HCT116 (cell line): Measurements from ENCODE around the gene NFATC1. TPM values are rescaled to one million over a fixed set of nuclear protein-coding genes. Genes with fewer than 3 reads are reported as not detected.

Source experiments
- ATAC-seq: fragments of 200-7000 bp; cut with Tn5 transposase; 2 replicates; pipeline ENCODE4 v1.9.1; 2020; ENCODE audit warnings: mild to moderate bottlenecking, moderate library complexity
- BruUV-seq: library from RNA; stranded (reverse); fragments of 400-500 nt; replicated peaks from 2 replicates; lab custom pipeline; 2021; lab: Mats Ljungman, UMichigan
- CTCF ChIA-PET: fragments of 300-600 bp; sonication (Branson Sonifier 250); formaldehyde crosslinking; loops from one replicate; lab custom pipeline; 2021; ENCODE audit warnings: antibody characterized with exemption; lab: Charles Lee
- POLR2A ChIA-PET: fragments of 300-600, 350-600 bp; sonication (Branson Sonifier 250); formaldehyde crosslinking; loops from one replicate; lab custom pipeline; 2021; ENCODE audit warnings: antibody characterized with exemption; lab: Charles Lee
- RAD21 ChIA-PET, 2 experiments: fragments of 300-600 bp; sonication (Branson Sonifier 250); formaldehyde crosslinking; loops; one replicate each; lab custom pipeline; 2023; ENCODE audit warnings: low total read pairs in 2 of 2; ENCODE audit not compliant: uncharacterized antibody in 2 of 2, unreplicated experiment in 2 of 2, low non-redundant PET in 1 of 2; lab: Charles Lee
- DNase-seq: peaks from one replicate; pipeline ENCODE4 v3.0.0-alpha.2; 2010; ENCODE audit warnings: low read depth, low spot score
- H2AFZ ChIP-seq: fragments of 200-600 bp; shearing (Covaris generic), sonication (generic); 2 replicates; pipeline ENCODE4 v1.6.1; 2017; ENCODE audit warnings: low read depth, mixed run types, mixed read lengths, antibody characterized with exemption, low read length; ENCODE audit not compliant: poor library complexity, severe bottlenecking
- H3K27ac ChIP-seq: 2 replicates; pipeline ENCODE4 v1.5.1; 2012; ENCODE audit warnings: low read depth, low read length
- H3K27me3 ChIP-seq: fragments of 200-600 bp; sonication (generic); 2 replicates; pipeline ENCODE4 v1.6.1; 2016; ENCODE audit warnings: mixed run types, low read length, mixed read lengths; ENCODE audit not compliant: insufficient read depth
- H3K36me3 ChIP-seq, 2 experiments: fragments of 200-500 bp in 1 of 2; fragments of 200-600 bp in 1 of 2; sonication (Bioruptor generic) in 1 of 2; sonication (generic) in 1 of 2; 2 replicates each; pipeline versions ENCODE4 v1.5.1 to v1.6.1; 2014 to 2016; ENCODE audit warnings: low read length in 2 of 2, inconsistent platforms in 1 of 2, mixed read lengths in 1 of 2, mixed run types in 1 of 2; ENCODE audit not compliant: insufficient read depth in 2 of 2, control insufficient read depth in 1 of 2
- H3K4me1 ChIP-seq, 2 experiments: fragments of 200-600 bp in 1 of 2; sonication (generic) in 1 of 2; 2 replicates each; pipeline versions ENCODE4 v1.5.1 to v1.6.1; 2012 to 2017; ENCODE audit warnings: low read length in 2 of 2, inconsistent platforms in 1 of 2, mild to moderate bottlenecking in 1 of 2, mixed read lengths in 1 of 2, mixed run types in 1 of 2, moderate library complexity in 1 of 2; ENCODE audit not compliant: insufficient read depth in 2 of 2, control insufficient read depth in 1 of 2
- H3K4me2 ChIP-seq: fragments of 200-600 bp; sonication (generic); 2 replicates; pipeline ENCODE4 v1.6.1; 2017; ENCODE audit warnings: mixed run types, low read length, mixed read lengths
- H3K4me3 ChIP-seq, 2 experiments: fragments of 200-600 bp in 1 of 2; sonication (generic) in 1 of 2; replicated peaks in 1 of 2; 2 replicates each; pipeline ENCODE4 v1.5.1; 2011 to 2016; ENCODE audit warnings: low read length in 2 of 2, control low read depth in 1 of 2, low read depth in 1 of 2, mild to moderate bottlenecking in 1 of 2, mixed read lengths in 1 of 2, mixed run types in 1 of 2
- H3K79me2 ChIP-seq: fragments of 200-600 bp; sonication (generic); 2 replicates; pipeline ENCODE4 v1.6.1; 2017; ENCODE audit warnings: mild to moderate bottlenecking, mixed run types, low read length, moderate library complexity, mixed read lengths; ENCODE audit not compliant: insufficient read depth
- H3K9ac ChIP-seq: fragments of 200-600 bp; sonication (generic); 2 replicates; pipeline ENCODE4 v1.6.1; 2016; ENCODE audit warnings: low read length, mixed read lengths
- H3K9me2 ChIP-seq: fragments of 200-600 bp; sonication (generic), shearing (Covaris generic); 2 replicates; pipeline ENCODE4 v1.6.1; 2017; ENCODE audit warnings: mixed run types, mild to moderate bottlenecking, moderate library complexity; ENCODE audit not compliant: insufficient read depth
- H3K9me3 ChIP-seq, 2 experiments: fragments of 200-500 bp in 1 of 2; fragments of 200-600 bp in 1 of 2; sonication (Bioruptor generic) in 1 of 2; sonication (generic) in 1 of 2; 2 replicates each; pipeline ENCODE4 v1.6.1; 2014 to 2017; ENCODE audit warnings: low read length in 2 of 2, mixed read lengths in 2 of 2, inconsistent platforms in 1 of 2, low read depth in 1 of 2, mild to moderate bottlenecking in 1 of 2, mixed run types in 1 of 2, moderate library complexity in 1 of 2; ENCODE audit not compliant: control insufficient read depth in 1 of 2, insufficient read depth in 1 of 2
- H4K20me1 ChIP-seq: fragments of 200-600 bp; sonication (generic), shearing (Covaris generic); 2 replicates; pipeline ENCODE4 v1.6.1; 2017; ENCODE audit warnings: mixed run types, mild to moderate bottlenecking, moderate library complexity; ENCODE audit not compliant: insufficient read depth
- CBX3 ChIP-seq: IDR thresholded peaks from 2 replicates; pipeline ENCODE4 v1.6.1; 2012; ENCODE audit warnings: low read depth
- CEBPB ChIP-seq: IDR thresholded peaks from 2 replicates; pipeline ENCODE4 v1.6.1; 2012; ENCODE audit warnings: low read depth
- CTCF ChIP-seq, 3 experiments: fragments of 200-600 bp in 1 of 3; sonication (generic) in 1 of 3; IDR thresholded peaks in 2 of 3; conservative IDR thresholded peaks in 1 of 3; 2 replicates each; pipeline ENCODE4 v1.5.1; 2012 to 2017; ENCODE audit warnings: low read depth in 2 of 3, low read length in 2 of 3, antibody characterized with exemption in 1 of 3, borderline replicate concordance in 1 of 3, control low read depth in 1 of 3, mild to moderate bottlenecking in 1 of 3, mixed read lengths in 1 of 3, mixed run types in 1 of 3, moderate library complexity in 1 of 3; ENCODE audit not compliant: insufficient read depth in 1 of 3
- ELF1 ChIP-seq: IDR thresholded peaks from 2 replicates; pipeline ENCODE4 v1.6.1; 2012; ENCODE audit warnings: low read depth, borderline replicate concordance
- EZH2 ChIP-seq: fragments of 200-600 bp; sonication (generic); IDR thresholded peaks from 2 replicates; pipeline ENCODE4 v1.6.1; 2017; ENCODE audit warnings: antibody characterized with exemption, mixed run types
- POLR2A ChIP-seq: IDR thresholded peaks from 2 replicates; pipeline ENCODE4 v1.7.0; 2011; ENCODE audit warnings: borderline replicate concordance; ENCODE audit not compliant: insufficient read depth, insufficient read length; ENCODE audit errors: extremely low read depth
- POLR2AphosphoS5 ChIP-seq: IDR thresholded peaks from 2 replicates; pipeline ENCODE4 v1.6.1; 2011; ENCODE audit warnings: mild to moderate bottlenecking, low read depth, low read length, moderate library complexity
- RAD21 ChIP-seq: IDR thresholded peaks from 2 replicates; pipeline ENCODE4 v1.6.1; 2012; ENCODE audit warnings: low read depth, mild to moderate bottlenecking
- REST ChIP-seq: IDR thresholded peaks from 2 replicates; pipeline ENCODE4 v1.6.1; 2012; ENCODE audit warnings: low read depth
- SP1 ChIP-seq: IDR thresholded peaks from 2 replicates; pipeline ENCODE4 v1.6.1; 2012; ENCODE audit warnings: low read depth
- SRF ChIP-seq: IDR thresholded peaks from 2 replicates; pipeline ENCODE4 v1.6.1; 2012; ENCODE audit warnings: low read depth
- TCF7L2 ChIP-seq: IDR thresholded peaks from 2 replicates; pipeline ENCODE4 v1.7.0; 2011; ENCODE audit warnings: borderline replicate concordance, inconsistent platforms; ENCODE audit not compliant: insufficient read depth, insufficient read length; ENCODE audit errors: extremely low read depth
- ZNF274 ChIP-seq: fragments of 200-500 bp; sonication (Bioruptor generic); IDR thresholded peaks from 2 replicates; pipeline ENCODE4 v1.6.1; 2014; ENCODE audit warnings: mild to moderate bottlenecking, low read depth, low read length, inconsistent platforms
- intact Hi-C: fragments of 100-400 bp; cut with micrococcal nuclease; formaldehyde crosslinking; loops from 2 replicates; pipeline ENCODE4 v1.10.0; 2022
- total RNA-seq: library from RNA; stranded (reverse); gene quantifications from one replicate; pipeline ENCODE4 v1.2.1, GENCODE V29; 2021; ENCODE audit not compliant: unreplicated experiment
- TF ChIP-seq, protein P1 (sequence below): IDR thresholded peaks from 2 replicates; pipeline ENCODE4 v1.6.1; 2012
- TF ChIP-seq, protein P2 (sequence below): IDR thresholded peaks from 2 replicates; pipeline ENCODE4 v1.6.1; 2012

The NFATC1 gene
- total RNA-seq, 1 experiment from 2014 or later: 20.8 TPM

DNA sequence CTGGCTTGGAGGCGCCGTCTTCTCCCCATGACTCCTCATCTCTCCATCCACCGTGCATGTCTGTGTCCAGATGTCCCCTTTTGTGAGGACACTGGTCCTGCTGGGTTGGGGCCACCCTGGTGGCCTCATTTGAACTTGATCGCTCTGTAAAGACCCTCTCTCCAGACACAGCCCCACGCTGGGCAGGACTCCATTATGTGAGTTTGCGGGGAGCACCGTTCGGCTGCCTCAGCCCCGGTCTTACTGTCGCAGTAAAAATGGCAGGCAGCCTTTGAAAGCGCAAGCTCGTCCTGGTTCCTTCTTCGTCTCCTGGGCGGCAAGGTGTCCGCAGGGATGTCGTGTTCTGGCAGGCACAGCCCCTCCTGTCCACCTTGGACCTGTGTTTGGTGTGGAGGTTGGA, 17.7 kb downstream of the NFATC1 start:
- ATAC-seq: no peak
- Histone ChIP-seq H3K9me3 (no peaks in the 10 kb centered on the region), H3K79me2 (peaks cover 18% of the 10 kb centered on the region), H3K9me2 (no peaks in the 10 kb centered on the region), H3K4me1 (no peaks in the 10 kb centered on the region), H3K27me3 (no peaks in the 10 kb centered on the region), H3K36me3 (no peaks in the 10 kb centered on the region; a peak in 2 of 4 replicates), H3K4me3 (no peak overlapping the region), H2AFZ (no peak overlapping the region)
- ChIA-PET CTCF (no interaction called here), POLR2A (no interaction called here)
- no peak for DNase-seq
- intact Hi-C loops: no loop called here
- TF ChIP-seq ELF1: no peak
- TF ChIP-seq, protein P1, sequence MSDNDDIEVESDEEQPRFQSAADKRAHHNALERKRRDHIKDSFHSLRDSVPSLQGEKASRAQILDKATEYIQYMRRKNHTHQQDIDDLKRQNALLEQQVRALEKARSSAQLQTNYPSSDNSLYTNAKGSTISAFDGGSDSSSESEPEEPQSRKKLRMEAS: no peak
- TF ChIP-seq POLR2A: no peak
- TF ChIP-seq SP1: no peak
- TF ChIP-seq RAD21: no peak
- TF ChIP-seq CEBPB: no peak
- TF ChIP-seq REST: no peak
- TF ChIP-seq, all 23 proteins: peak for 0
- no TSS peak for BruUV-seq
- H4K20me1 ChIP-seq: no peaks in the 10 kb centered on the region
- RAD21 ChIA-PET: no interaction called here
- H3K9ac ChIP-seq: no peak overlapping the region
- H3K4me2 ChIP-seq: no peak overlapping the region
- no peak overlapping the region for H3K27ac ChIP-seq

DNA sequence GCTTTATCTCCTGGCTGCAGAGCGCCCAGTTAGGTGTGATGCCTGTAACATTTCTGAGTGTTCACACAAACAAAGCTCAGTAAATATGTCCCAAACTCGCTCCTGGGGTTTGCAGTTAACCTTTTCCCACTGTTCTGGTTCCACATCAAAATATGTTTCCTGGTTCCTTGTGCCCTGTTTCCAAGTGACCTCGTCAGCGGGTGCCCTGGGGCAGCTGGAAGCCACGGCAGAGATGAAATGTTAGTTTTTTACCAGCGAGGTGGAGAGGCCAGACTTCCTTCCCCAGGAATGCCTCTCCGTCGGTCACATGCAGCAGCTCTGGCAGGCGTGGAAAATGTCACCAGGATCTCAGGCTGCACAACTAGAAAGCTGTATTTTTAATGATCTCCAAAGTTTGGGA, 18.2 kb downstream of the NFATC1 start:
- DNase-seq: no peak
- intact Hi-C loops: no loop called here
- POLR2A ChIA-PET: no interaction called here
- no peaks in the 10 kb centered on the region for H3K9me3 ChIP-seq
- no peaks in the 10 kb centered on the region for H3K4me1 ChIP-seq
- no peak overlapping the region for H2AFZ ChIP-seq
- H3K9me2 ChIP-seq: no peaks in the 10 kb centered on the region
- no peak for ATAC-seq
- H3K36me3 ChIP-seq: no peaks in the 10 kb centered on the region; a peak in 2 of 4 replicates
- no peaks in the 10 kb centered on the region for H4K20me1 ChIP-seq
- no peak overlapping the region for H3K9ac ChIP-seq
- no peak overlapping the region for H3K27ac ChIP-seq
- H3K4me2 ChIP-seq: no peak overlapping the region
- no peak overlapping the region for H3K4me3 ChIP-seq
- BruUV-seq: no TSS peak
- H3K79me2 ChIP-seq: peaks cover 18% of the 10 kb centered on the region
- RAD21 ChIA-PET: no interaction called here
- CTCF ChIA-PET: no interaction called here
- H3K27me3 ChIP-seq: no peaks in the 10 kb centered on the region
- TF ChIP-seq ELF1 (no peak), ZNF274 (no peak), CTCF (IDR thresholded peaks at IDR 0.05 in 2 of 3, conservative IDR thresholded peaks at IDR 0.05 in 1 of 3; ENCODE audit: borderline replicate concordance in 1 of 3, insufficient read depth in 1 of 3, low read depth in 2 of 3, low read length in 2 of 3) (no peak), SRF (no peak), POLR2AphosphoS5 (no peak), EZH2 (no peak), TCF7L2 (no peak), CBX3 (no peak)
- TF ChIP-seq, protein P2, sequence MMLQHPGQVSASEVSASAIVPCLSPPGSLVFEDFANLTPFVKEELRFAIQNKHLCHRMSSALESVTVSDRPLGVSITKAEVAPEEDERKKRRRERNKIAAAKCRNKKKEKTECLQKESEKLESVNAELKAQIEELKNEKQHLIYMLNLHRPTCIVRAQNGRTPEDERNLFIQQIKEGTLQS: no peak
